Activated naive CD4-positive, alpha-beta T cell treated with anti-CD3 and anti-CD28 coated beads, Interleukin-2, amount 10 ng/mL, durations not matched to agents 5 hours and 36 hours (primary cell): ENCODE results near the gene HSPA13. TPM values are rescaled to one million over a fixed set of nuclear protein-coding genes. Genes with fewer than 3 reads are reported as not detected.

Experiments
- total RNA-seq, 2 experiments: library from RNA; stranded (reverse); gene quantifications; one replicate each; pipeline ENCODE4 v1.2.3, GENCODE V29; 2021

Gene HSPA13
- total RNA-seq, result 10 to 100 TPM; 32.6 to 37.5 TPM

GRCh38 chr21:14382835-14383595 is at the start of gene HSPA13:
TSS of gene HSPA13 (minus strand) at chr21:14383146. CDS start at chr21:14383119, 27 bp downstream.

Other genes starting within 250 kb of the HSPA13 start
- not detected for gene LIPI, start 172.2 kb downstream of the HSPA13 start, total RNA-seq
- gene RBM11, start 167.0 kb downstream of the HSPA13 start, total RNA-seq, result under 1 TPM; 0.43 to 0.55 TPM
- gene SAMSN1, start 163.2 kb upstream of the HSPA13 start, total RNA-seq, result 10 to 100 TPM; 77.5 to 78.9 TPM